ENCODE measurements around the gene MUCL3.
"Not testable (repeated sequence)": the region's sequence is repeated elsewhere in the genome, so short reads cannot be mapped to it uniquely, and the experiment has no call there.

Gene MUCL3

GRCh38 chr6:30912746-30913520 lies 27.8 kb upstream of the MUCL3 start:
- DNase-seq: no peak

- no peak for DNase-seq
Measured at GRCh38 chr6:30913721-30914075, 27.1 kb upstream of the MUCL3 start.

GRCh38 chr6:30914076-30914853 lies 26.5 kb upstream of the MUCL3 start, which contains the start of gene VARS2:
Gene VARS2 (plus strand): TSS chr6:30914238. CDS start chr6:30914837, 599 bp downstream.
- DNase-seq: peak; percentile 76

GRCh38 chr6:30914854-30915590 lies 25.8 kb upstream of the MUCL3 start:
- DNase-seq: no peak

- no peak for DNase-seq
Measured at GRCh38 chr6:30915591-30915946, 25.2 kb upstream of the MUCL3 start.

- DNase-seq: no peak
Measured at GRCh38 chr6:30917041-30917440, 23.7 kb upstream of the MUCL3 start.

- no peak for DNase-seq
Measured at GRCh38 chr6:30917487-30917886, 23.3 kb upstream of the MUCL3 start.

GRCh38 chr6:30918670-30919069 lies 22.1 kb upstream of the MUCL3 start:
- DNase-seq: no peak

GRCh38 chr6:30922447-30922852 lies 18.3 kb upstream of the MUCL3 start:
- no peak for DNase-seq

GRCh38 chr6:30924040-30924627 lies 16.6 kb upstream of the MUCL3 start:
- DNase-seq: not testable (repeated sequence)

- DNase-seq: no peak
Measured at GRCh38 chr6:30926644-30927043, 14.1 kb upstream of the MUCL3 start.

GRCh38 chr6:30927080-30927479 lies 13.7 kb upstream of the MUCL3 start:
- DNase-seq: not testable (repeated sequence)

GRCh38 chr6:30928677-30929076 lies 12.1 kb upstream of the MUCL3 start:
- DNase-seq: no peak

GRCh38 chr6:30930506-30930905 lies 10.3 kb upstream of the MUCL3 start:
- DNase-seq: no peak

GRCh38 chr6:30931272-30931671 lies 9.5 kb upstream of the MUCL3 start:
- DNase-seq: no peak

- DNase-seq: no peak
Measured at GRCh38 chr6:30931969-30932645, 8.7 kb upstream of the MUCL3 start, which contains the start of gene SFTA2. Gene SFTA2 (minus strand): TSS chr6:30932170. CDS start chr6:30932096, 74 bp downstream.

- no peak for DNase-seq
Measured at GRCh38 chr6:30932665-30933365, 8.0 kb upstream of the MUCL3 start.

- DNase-seq: no peak
Measured at GRCh38 chr6:30935018-30935417, 5.8 kb upstream of the MUCL3 start.

- no peak for DNase-seq
Measured at GRCh38 chr6:30937265-30937664, 3.5 kb upstream of the MUCL3 start.

- DNase-seq: no peak
Measured at GRCh38 chr6:30938730-30939129, 2.0 kb upstream of the MUCL3 start.

GRCh38 chr6:30939473-30939872 lies 1.3 kb upstream of the MUCL3 start:
- no peak for DNase-seq
